ENCODE measurements around the gene TMEM107.
A peak's percentile ranks its signal among the peaks of the same experiment; 100 is the strongest.
"Not testable (repeated sequence)": the region's sequence is repeated elsewhere in the genome, so short reads cannot be mapped to it uniquely, and the experiment has no call there.

TMEM107 gene

GRCh38 chr17:8176197-8176940 is at the start of gene TMEM107:
Gene TMEM107, minus strand, starts transcription at chr17:8176380. Its CDS starts 94 bp downstream, at chr17:8176286.
- peak in 1 of 2 experiments; percentile 29 for DNase-seq

DNA sequence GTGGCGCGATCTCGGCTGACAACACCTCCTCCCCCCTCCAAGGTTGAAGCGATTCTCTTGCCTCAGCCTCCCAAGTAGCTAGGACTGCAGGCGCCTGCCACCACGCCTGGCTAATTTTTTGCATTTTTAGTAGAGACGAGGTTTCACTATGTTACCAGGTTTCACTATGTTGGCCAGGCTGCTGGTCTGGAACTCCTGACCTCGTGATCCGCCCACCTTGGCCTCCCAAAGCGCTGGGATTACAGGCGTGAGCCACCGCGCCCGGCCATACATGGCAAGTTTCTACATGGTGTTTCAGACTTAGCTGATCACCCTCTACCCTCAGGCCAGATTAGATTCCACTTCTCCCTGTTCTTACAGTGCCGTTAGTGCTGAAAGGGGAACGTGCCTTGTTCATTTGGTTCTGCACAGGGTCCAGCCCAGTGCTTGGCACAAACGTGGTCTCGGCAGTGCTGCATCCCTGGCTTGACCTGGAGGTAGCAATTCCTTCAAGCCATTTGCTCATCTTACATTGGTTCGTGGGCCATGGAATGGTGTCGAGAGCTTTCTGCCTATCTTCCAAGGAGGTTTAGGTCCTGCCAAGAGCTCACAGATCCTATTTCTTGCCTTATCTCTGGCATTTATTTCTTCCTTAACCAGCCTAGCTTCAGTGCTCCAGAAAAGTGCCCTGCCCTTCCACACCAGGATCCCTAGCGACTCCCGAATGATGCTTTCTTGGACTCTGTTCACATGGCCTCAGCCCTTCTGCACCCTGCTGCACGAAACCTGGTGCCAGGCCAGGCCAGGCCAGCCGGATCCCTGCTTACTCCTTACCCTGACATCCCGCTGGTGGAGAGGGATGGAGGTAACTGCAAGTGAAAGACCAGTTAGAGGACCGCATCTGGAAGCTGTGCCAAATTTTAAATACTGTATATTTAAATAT is 49.0 kb upstream of the TMEM107 start:
- DNase-seq, result no peak

DNA sequence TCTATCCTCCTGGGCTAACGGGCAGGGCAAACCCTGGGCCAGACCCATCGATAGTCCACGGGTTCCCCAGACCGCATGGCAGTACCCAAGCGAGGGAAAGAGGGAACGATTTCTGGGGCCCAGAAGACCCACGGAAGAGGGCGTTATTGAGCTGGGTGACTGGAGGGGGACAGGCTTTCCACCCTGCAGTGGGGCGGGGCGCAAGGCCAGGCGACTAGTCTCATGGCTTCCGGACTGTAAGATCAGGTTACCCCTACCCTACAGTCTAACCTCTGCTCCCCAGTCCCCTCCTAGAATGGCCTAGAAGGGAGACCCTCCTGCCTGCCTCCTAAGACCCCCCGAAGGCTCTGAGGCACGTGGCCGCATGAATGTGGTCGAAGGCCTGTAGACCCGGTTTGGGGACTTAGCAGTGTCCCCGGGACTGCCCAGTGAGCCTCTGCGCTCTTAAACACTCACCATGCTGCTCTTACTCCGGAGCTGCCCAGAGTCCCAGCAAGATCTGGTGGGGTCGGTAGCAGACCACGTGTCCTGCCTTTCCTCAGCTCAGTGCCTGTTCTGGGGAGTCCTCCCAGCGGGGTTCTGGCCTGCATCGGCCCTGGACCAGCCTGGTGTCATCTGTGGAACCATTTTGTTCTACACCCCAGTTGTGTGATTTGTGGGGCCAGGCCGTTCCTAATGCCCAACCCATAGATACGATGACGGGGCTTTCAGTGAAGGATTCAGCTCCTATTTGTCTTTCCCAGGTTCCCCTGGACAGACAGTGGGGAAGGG is 47.4 kb upstream of the TMEM107 start:
- peak in 1 of 2 experiments; percentile 20 for DNase-seq

DNA sequence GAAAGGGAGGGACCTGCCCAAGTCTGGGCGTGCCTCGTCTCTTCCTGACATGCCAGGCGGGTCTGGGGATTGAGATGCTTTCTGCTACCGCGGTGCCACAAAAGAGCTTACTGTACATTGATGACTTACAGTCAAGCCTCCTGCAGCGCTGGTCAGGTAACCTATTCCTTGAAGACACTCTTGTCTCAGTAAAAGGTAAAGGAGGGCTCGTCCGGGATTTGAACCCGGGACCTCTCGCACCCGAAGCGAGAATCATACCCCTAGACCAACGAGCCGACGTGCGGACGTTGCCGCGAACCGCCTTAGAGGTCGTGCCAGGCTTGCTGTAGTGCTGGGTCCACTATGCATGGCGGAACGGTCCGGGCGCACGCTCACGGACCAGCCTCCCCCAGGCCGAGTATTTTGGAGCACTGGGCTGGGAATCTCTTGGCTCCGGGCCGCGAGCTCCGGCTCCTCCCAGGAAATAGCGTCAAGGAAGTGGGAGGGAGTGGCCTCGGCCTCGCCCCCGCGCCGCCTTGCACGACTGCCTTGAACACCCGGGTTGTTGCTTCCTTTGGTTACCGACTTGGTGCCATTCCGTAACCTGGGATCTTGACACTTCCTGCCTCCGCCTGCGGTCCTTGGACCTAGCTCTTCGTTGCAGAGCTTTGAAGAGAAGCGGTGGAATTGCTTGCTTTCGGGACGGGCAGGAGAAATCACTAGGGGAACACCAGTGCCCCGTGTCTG is 46.6 kb upstream of the TMEM107 start:
- peak; percentile 78 to 86 for DNase-seq

GRCh38 chr17:8222380-8222629 is 46.1 kb upstream of the TMEM107 start:
- DNase-seq, result no peak

GRCh38 chr17:8221663-8222379 is 45.6 kb upstream of the TMEM107 start:
- peak; percentile 46 to 81 for DNase-seq

DNA sequence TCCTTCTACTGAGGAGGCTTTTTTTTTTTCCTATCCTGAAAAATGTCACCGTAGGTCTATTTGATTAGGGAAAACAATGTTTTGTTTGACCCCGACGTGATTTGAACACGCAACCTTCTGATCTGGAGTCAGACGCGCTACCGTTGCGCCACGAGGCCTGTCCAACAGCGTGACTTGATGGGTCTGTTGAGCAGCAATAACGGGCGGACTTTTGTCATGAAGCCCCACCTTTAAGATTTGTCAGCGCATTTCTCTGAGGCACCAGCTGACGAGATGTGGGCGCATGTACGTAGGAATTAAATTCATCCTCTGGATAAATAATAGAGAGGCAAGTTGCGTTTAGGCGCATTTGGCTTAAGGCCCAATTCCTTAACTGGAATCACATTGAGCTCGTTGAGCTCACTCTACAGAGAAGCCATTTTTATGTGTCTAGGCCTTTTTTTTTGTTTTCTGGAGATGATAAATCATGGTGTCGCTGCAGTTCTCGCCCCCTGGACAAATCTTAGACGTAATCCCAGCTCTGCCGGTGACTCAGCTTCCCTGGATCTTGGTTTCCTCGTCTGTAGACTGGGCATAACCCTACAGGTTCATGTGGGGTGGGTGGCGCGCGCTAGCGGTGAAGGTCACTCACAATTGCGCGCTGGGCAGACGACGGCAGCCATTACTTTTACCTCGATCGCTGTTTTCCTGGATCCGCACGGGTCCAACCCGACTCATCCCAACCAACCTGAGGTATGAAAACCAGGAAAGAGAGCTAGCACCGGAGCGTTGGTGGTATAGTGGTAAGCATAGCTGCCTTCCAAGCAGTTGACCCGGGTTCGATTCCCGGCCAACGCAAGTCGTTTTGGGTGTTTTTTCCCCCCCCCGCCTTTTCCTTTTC is 44.8 kb upstream of the TMEM107 start:
- peak; percentile 9 to 72 for DNase-seq

DNA sequence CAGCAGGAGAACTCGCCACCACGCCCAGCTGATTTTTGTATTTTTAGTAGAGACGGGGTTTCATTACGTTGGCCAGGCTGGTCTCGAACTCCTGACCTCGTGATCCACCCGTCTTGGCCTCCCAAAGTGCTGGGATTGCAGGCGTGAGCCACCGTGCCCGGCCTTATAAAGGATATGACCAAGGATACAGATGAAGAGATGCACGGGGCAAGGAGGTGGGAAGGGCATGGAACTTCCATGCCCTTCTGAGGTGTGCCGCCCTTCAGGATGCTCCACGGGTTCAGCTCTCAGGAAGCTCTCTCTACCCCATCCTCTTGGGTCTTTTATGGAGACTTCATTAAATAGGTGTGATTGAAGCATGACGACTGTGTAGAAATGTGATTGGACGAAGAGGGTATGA is 37.8 kb upstream of the TMEM107 start:
- not testable (repeated sequence) for DNase-seq

DNA sequence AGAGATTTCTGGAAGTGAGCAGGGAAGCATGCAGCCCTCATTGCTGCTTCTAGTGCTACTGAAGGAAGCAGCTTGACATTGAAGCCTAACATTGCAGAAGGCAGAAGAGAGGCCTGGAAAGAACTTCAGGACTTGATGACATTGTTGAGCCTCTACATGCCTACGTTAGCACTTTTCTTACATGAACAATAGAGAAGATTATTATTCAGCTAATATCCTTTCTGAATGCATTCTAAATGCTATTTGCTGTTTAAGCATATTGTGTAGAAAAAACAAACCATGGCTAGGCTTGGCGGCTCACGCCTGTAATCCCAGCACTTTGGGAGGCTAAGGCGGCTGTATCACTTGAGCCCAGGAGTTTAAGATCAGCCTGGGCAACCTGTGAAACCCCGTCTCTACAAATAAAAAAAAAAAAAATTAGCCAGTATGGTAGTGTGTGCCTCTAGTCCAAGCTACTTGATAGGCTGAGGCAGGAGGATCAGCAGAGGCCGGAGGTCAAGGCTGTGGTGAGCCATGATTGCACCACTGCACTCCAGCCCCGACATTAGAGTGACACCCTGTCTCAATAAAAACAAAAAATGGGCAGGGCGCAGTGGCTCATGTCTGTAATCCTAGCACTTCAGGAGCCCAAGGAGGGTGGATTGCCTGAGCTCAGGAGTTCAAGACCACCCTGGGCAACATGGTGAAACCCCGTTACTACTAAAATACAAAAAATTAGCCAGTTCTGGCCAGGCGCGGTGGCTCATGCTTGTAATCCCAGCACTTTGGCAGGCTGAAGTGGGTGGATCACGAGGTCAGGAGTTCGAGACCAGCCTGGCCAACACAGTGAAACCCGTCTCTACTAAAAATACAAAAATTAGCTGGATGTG is 36.4 kb upstream of the TMEM107 start:
- DNase-seq, result no peak

GRCh38 chr17:8210761-8211458 is 34.7 kb upstream of the TMEM107 start:
- DNase-seq, result no peak

DNA sequence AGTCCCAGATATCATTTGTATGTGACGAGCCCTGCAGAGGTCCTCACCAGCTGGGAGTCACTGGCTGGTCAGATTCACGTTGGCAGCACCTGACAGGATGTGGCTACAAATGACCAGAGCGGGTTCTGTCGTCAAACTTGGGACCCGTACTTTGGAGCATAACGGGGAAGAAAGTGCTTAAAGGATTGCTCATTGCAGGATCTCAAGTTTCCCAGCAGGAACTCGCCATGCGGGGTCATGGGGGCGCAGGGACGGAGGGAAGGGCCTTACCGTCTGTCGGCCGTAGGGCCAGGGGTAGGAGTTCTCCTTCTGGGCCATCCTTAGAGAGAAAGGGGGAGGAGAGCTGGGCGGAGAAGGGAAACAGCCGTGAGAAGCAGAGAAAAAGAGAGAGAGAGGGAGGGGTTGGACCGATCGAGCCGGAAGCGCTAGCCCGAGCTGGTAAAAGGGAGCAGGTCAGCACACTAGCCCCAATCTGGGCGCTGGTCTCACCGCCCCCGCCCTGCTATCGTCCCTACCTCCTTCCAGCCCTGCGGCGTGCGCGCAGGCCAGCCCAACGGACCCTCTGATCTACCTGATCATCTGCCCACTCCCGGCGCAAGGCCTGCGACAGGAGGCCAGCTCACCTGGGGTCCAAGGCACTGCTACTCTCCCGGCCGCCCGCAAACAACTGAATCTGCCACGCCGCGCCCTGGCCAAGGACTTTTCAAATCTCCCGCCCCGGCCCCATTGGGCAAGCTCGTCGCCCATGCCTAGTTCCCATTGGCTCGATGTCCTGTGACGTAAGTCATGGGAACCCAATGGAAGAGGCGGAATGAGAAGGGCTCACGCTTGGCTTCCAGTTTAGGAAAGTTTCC is 34.0 kb upstream of the TMEM107 start, which contains the start of gene AURKB:
Gene AURKB (minus strand): TSS at position 669 of the 854 bp plus-strand sequence. CDS start 351 bp downstream, at position 318.
- peak; percentile 52 to 82 for DNase-seq

- DNase-seq, result no peak
These were observed 30.4 kb upstream of the TMEM107 start for GRCh38 chr17:8206536-8206935.

GRCh38 chr17:8204761-8205555 is 28.8 kb upstream of the TMEM107 start:
- no peak for DNase-seq

- DNase-seq, result peak; percentile 97 to 98
These were observed 16.1 kb upstream of the TMEM107 start for GRCh38 chr17:8192070-8192815.

DNA sequence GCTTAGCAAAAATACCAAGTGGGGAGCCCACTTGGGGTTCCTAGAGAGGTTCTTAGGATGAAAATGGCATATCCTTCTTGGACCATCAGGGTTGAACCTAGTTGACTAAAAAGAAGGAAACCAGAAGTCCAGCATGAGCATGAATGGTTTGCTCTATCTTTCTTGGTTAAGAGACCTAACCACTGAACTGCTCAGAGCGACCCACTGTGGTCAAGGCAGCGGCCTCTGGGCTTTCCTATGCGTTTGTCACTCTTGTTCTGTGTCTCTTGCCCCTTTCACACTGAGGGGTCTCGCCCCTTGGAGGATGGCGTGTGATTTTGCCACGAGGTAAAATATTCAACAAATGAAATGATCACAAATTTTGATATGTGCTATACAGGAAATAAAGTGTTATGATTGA is 14.3 kb upstream of the TMEM107 start:
- DNase-seq, result no peak

GRCh38 chr17:8189711-8190477 is 13.7 kb upstream of the TMEM107 start, which contains the start of gene BORCS6:
Gene BORCS6, minus strand, starts transcription at chr17:8190180. Its CDS starts 40 bp downstream, at chr17:8190140.
- peak; percentile 97 to 99 for DNase-seq
